ENCODE measurements around the gene SH3YL1. TPM values are rescaled to one million over a fixed set of nuclear protein-coding genes. Genes with fewer than 3 reads are reported as not detected.
A peak's percentile ranks its signal among the peaks of the same experiment; 100 is the strongest.

Gene SH3YL1
- total and polyA plus RNA-seq, 2 donors from 2014 or later = 57.3 to 111 TPM

DNA sequence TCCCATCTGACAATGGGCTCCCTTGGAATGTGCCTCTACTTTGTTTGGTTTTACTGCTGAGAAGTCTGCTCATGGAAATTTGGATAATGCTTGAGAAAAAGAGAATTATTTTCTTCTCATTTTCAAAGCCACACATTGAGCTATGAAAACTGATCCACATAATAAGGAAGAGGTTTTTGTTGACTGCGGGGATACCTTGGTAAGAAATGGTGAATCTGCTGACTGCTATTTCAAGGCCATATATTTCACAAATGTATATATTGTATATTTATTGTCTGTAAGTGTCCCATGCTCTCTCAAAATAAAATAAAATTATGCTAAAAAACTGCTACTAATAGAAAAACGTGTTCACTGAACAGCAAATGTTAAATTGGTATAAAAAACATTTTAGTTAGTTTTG is 15.1 kb downstream of the SH3YL1 start:
- no peaks in the 10 kb centered on the region for H3K4me1 ChIP-seq (ENCODE audit: control insufficient read depth in 2 of 3, insufficient read depth in 2 of 3, low read depth in 1 of 3, low read length in 3 of 3)
- FAIRE-seq = no peak
- H3K9ac ChIP-seq (ENCODE audit: low read length in 3 of 3) = no peak overlapping the region
- H3K36me3 ChIP-seq (ENCODE audit: control insufficient read depth in 2 of 3, insufficient read depth in 3 of 3, low read length in 3 of 3) = peaks cover 8 to 43% (median 21%) of the 10 kb centered on the region in 3 donors
- intact Hi-C loops (cut with DNase I) = no loop called here
- TF ChIP-seq, protein P1, sequence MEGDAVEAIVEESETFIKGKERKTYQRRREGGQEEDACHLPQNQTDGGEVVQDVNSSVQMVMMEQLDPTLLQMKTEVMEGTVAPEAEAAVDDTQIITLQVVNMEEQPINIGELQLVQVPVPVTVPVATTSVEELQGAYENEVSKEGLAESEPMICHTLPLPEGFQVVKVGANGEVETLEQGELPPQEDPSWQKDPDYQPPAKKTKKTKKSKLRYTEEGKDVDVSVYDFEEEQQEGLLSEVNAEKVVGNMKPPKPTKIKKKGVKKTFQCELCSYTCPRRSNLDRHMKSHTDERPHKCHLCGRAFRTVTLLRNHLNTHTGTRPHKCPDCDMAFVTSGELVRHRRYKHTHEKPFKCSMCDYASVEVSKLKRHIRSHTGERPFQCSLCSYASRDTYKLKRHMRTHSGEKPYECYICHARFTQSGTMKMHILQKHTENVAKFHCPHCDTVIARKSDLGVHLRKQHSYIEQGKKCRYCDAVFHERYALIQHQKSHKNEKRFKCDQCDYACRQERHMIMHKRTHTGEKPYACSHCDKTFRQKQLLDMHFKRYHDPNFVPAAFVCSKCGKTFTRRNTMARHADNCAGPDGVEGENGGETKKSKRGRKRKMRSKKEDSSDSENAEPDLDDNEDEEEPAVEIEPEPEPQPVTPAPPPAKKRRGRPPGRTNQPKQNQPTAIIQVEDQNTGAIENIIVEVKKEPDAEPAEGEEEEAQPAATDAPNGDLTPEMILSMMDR (IDR thresholded peaks at IDR 0.05; ENCODE audit: borderline replicate concordance, extremely low read depth, insufficient read depth) = no peak
- H3K27me3 ChIP-seq (ENCODE audit: control insufficient read depth, insufficient read depth, low read length) = no peaks in the 10 kb centered on the region
- no peak for DNase-seq
- no peak overlapping the region for H3K4me3 ChIP-seq (ENCODE audit: low read length in 3 of 3)
- H3K27ac ChIP-seq (ENCODE audit: low read depth in 2 of 2, low read length in 2 of 2) = no peak overlapping the region
- no peaks in the 10 kb centered on the region for H3K9me3 ChIP-seq (ENCODE audit: control insufficient read depth in 2 of 3, insufficient read depth in 1 of 3, low read length in 3 of 3)

DNA sequence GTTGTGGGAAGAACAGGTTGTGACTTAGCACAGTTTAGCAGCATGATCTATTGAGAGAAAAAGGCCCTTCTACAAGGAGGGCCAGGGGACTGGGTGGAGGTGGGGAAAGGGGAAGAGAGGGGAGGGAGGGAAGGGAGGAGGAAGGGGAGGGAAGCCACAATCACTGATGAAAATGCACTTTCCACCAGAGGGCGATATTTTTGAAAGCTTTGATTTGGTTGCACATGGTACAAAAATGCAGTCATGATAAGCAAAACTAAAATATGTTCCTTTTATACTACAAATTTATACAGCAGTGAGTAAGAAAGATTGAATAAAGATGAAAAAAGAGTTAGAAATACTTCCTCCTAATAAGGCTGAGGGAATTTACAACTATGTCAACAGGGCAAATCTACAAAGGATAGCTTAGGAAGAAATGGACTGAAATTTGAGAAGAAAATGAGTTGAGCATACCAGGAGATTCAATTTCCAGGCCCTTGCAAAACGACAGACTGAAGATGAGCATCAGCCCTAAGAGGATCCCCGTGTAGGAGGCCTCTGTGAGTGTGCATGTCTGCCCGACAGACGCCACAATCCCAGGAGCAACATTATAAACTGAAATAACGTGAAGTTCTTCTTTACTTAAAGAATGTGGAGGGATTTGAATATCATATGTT is 17.2 kb downstream of the SH3YL1 start:
- Histone ChIP-seq H3K27me3 (ENCODE audit: control insufficient read depth, insufficient read depth, low read length) (no peaks in the 10 kb centered on the region), H3K4me3 (ENCODE audit: low read length in 3 of 3) (no peak overlapping the region), H3K9me3 (ENCODE audit: control insufficient read depth in 2 of 3, insufficient read depth in 1 of 3, low read length in 3 of 3) (peaks cover 0 to 3% (median 3%) of the 10 kb centered on the region in 3 donors), H3K4me1 (ENCODE audit: control insufficient read depth in 2 of 3, insufficient read depth in 2 of 3, low read depth in 1 of 3, low read length in 3 of 3) (no peaks in the 10 kb centered on the region), H3K9ac (ENCODE audit: low read length in 3 of 3) (no peak overlapping the region), H3K27ac (ENCODE audit: low read depth in 2 of 2, low read length in 2 of 2) (no peak overlapping the region), H3K36me3 (ENCODE audit: control insufficient read depth in 2 of 3, insufficient read depth in 3 of 3, low read length in 3 of 3) (peaks cover 12 to 56% (median 29%) of the 10 kb centered on the region in 3 donors)
- no peak for FAIRE-seq
- intact Hi-C loops (cut with DNase I) = no loop called here
- peak in 2 of 5 donors; percentile 81 to 84 for DNase-seq
- TF ChIP-seq, protein P1 (IDR thresholded peaks at IDR 0.05; ENCODE audit: borderline replicate concordance, extremely low read depth, insufficient read depth) = peak; percentile 65

DNA sequence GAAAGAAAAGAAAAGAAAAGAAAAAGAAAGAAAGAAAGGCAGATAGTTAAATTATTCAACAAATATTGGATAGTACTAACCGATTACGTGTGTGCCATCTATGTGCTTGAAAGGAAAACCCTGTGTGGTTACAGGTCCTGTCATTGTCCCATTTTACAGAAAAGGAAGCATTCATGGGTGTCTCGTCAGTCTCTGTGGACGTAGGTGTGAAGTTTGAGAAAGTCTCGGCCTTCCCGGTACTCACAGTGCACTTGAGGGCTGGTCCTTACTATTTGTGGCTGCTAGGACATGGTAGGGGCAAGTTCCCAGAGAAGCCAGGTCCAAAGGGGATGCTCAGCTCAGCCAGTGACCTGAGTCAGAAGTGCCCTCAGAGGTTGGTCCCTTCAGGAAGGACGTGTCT is 19.3 kb downstream of the SH3YL1 start:
- no peak for DNase-seq
- no peaks in the 10 kb centered on the region for H3K4me1 ChIP-seq (ENCODE audit: control insufficient read depth in 2 of 3, insufficient read depth in 2 of 3, low read depth in 1 of 3, low read length in 3 of 3)
- intact Hi-C loops (cut with DNase I) = no loop called here
- no peaks in the 10 kb centered on the region for H3K27me3 ChIP-seq (ENCODE audit: control insufficient read depth, insufficient read depth, low read length)
- no peak overlapping the region for H3K9ac ChIP-seq (ENCODE audit: low read length in 3 of 3)
- no peak overlapping the region for H3K4me3 ChIP-seq (ENCODE audit: low read length in 3 of 3)
- no peak overlapping the region for H3K27ac ChIP-seq (ENCODE audit: low read depth in 2 of 2, low read length in 2 of 2)
- peaks cover 0 to 3% (median 3%) of the 10 kb centered on the region in 3 donors for H3K9me3 ChIP-seq (ENCODE audit: control insufficient read depth in 2 of 3, insufficient read depth in 1 of 3, low read length in 3 of 3)
- FAIRE-seq = no peak
- H3K36me3 ChIP-seq (ENCODE audit: control insufficient read depth in 2 of 3, insufficient read depth in 3 of 3, low read length in 3 of 3) = peaks cover 12 to 39% (median 27%) of the 10 kb centered on the region in 3 donors
- TF ChIP-seq, protein P1 (IDR thresholded peaks at IDR 0.05; ENCODE audit: borderline replicate concordance, extremely low read depth, insufficient read depth) = no peak

Data from kidney (tissue), 14 donors.